ENCODE measurements around the gene DIP2C. TPM values are rescaled to one million over a fixed set of nuclear protein-coding genes. Genes with fewer than 3 reads are reported as not detected.

Gene DIP2C
- total RNA-seq, 1 donor from 2014 or later: 11.4 TPM

GRCh38 chr10:541750-542371 is 147.6 kb downstream of the DIP2C start:
- DNase-seq (ENCODE audit: low read depth): no peak
- TF ChIP-seq CTCF (conservative IDR thresholded peaks at IDR 0.05; ENCODE audit: low read depth, low read length): no peak
- H3K4me3 ChIP-seq (ENCODE audit: low read depth, low read length): no peak overlapping the region

GRCh38 chr10:541041-541440 is 148.4 kb downstream of the DIP2C start:
- no peak for TF ChIP-seq CTCF (conservative IDR thresholded peaks at IDR 0.05; ENCODE audit: low read depth, low read length)
- H3K4me3 ChIP-seq (ENCODE audit: low read depth, low read length): no peak overlapping the region
- DNase-seq (ENCODE audit: low read depth): no peak

- no peak overlapping the region for H3K4me3 ChIP-seq (ENCODE audit: low read depth, low read length)
- no peak for TF ChIP-seq CTCF (conservative IDR thresholded peaks at IDR 0.05; ENCODE audit: low read depth, low read length)
- no peak for DNase-seq (ENCODE audit: low read depth)
These were observed 150.6 kb downstream of the DIP2C start for GRCh38 chr10:538895-539294.

GRCh38 chr10:536935-537334 is 152.5 kb downstream of the DIP2C start:
- no peak overlapping the region for H3K4me3 ChIP-seq (ENCODE audit: low read depth, low read length)
- DNase-seq (ENCODE audit: low read depth): no peak
- TF ChIP-seq CTCF (conservative IDR thresholded peaks at IDR 0.05; ENCODE audit: low read depth, low read length): no peak

- DNase-seq (ENCODE audit: low read depth): peak; percentile 46
- no peak overlapping the region for H3K4me3 ChIP-seq (ENCODE audit: low read depth, low read length)
These were observed 153.0 kb downstream of the DIP2C start for GRCh38 chr10:536371-536925.

GRCh38 chr10:535952-536351 is 153.5 kb downstream of the DIP2C start:
- H3K4me3 ChIP-seq (ENCODE audit: low read depth, low read length): no peak overlapping the region
- no peak for TF ChIP-seq CTCF (conservative IDR thresholded peaks at IDR 0.05; ENCODE audit: low read depth, low read length)
- DNase-seq (ENCODE audit: low read depth): no peak

More at GRCh38 chr10:536371-536925, 153.0 kb downstream of the DIP2C start:
- TF ChIP-seq CTCF (conservative IDR thresholded peaks at IDR 0.05; ENCODE audit: low read depth, low read length): no peak

GRCh38 chr10:535051-535450 is 154.4 kb downstream of the DIP2C start:
- TF ChIP-seq CTCF (conservative IDR thresholded peaks at IDR 0.05; ENCODE audit: low read depth, low read length): no peak
- H3K4me3 ChIP-seq (ENCODE audit: low read depth, low read length): no peak overlapping the region
- no peak for DNase-seq (ENCODE audit: low read depth)
